T47D (cell line): ENCODE results near the gene RASGEF1C.

ENCODE experiments used
- DNase-seq, 2 experiments: peaks; one replicate each; pipeline versions ENCODE4 v3.0.0 to v3.0.0-alpha.2; 2011 to 2012; ENCODE audit warnings: low read depth in 1 of 2, low spot score in 1 of 2
- JUND ChIP-seq: IDR thresholded peaks from 2 replicates; pipeline ENCODE4 v1.6.1; 2012; ENCODE audit warnings: low read depth
- in situ Hi-C: cut with HindIII; loops from 2 replicates; pipeline ENCODE4 v1.10.0; 2016; ENCODE audit warnings: low sequenced_read_pairs, low pct_unique_long_range_greater_than_20kb

Gene RASGEF1C

DNA sequence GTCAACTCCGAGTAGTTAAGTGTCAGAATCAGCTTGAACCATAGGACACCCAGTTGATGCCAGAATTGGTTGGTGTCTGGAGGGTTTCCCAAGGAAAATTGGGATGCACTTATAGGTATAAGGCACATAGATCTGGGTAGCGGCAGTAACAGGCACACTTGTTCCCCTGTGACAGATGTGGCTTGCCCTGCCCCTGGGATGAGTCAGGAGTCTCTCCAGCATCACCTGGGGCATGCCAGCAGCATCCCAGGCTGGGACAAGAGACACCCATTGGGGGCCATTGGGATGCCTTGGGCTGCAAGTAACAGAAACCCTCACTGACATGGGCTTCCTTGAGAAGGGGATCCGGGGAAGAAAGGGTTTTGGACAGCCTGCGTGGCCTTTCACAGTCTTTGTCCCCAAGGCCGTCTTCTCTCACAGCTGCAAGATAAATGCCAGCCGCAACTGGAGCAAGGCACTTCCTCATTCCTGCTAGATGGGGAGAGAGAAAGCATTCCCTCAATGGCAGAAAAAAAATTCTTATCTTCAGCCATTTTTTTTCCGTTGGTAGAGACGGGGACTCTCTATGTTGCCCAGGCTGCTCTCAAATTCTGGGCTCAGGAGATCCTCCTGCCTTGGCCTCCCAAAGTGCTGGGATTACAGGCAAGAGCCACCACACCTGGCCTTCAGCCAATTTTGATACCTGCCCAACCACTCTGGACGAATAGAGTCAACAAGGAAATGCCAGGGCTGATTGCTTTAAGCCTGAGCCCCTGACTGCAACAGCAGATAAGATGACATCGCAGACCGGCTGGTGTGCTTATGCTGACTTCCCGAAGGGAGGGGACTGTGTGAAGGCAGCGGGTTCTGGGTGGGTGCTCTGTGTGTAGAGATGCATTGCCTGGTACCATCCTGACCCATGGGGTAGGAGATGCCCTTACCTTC is 124.1 kb downstream of the RASGEF1C start:
- TF ChIP-seq JUND = no peak
- in situ Hi-C loops = no loop called here
- peak in 1 of 2 experiments; percentile 72 for DNase-seq

DNA sequence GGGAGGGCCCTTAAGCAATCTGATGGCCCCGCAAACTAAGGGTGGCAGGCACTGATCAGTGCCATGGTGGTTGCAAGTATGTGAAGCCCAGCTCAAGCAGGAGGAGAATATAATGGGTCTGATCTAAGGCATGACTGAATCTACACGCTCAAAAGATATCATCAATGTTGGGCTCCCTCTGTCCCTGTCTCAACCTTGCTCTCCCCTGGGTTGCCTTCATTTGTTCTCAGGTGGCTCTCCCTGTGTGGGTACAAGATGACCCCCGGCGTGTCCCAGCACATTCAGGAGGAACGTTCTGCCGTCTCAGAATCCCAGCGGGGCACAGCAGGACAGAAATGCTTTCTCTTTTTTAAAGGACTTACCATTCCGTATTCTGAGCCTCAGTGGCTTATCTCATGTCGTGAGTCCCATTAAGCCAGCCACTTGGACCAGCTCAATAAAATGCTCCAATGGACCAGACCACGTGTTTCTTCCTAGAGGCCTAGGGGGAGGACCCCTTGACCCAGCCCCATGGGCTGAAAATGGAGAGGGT is 125.4 kb downstream of the RASGEF1C start:
- no peak for DNase-seq

DNA sequence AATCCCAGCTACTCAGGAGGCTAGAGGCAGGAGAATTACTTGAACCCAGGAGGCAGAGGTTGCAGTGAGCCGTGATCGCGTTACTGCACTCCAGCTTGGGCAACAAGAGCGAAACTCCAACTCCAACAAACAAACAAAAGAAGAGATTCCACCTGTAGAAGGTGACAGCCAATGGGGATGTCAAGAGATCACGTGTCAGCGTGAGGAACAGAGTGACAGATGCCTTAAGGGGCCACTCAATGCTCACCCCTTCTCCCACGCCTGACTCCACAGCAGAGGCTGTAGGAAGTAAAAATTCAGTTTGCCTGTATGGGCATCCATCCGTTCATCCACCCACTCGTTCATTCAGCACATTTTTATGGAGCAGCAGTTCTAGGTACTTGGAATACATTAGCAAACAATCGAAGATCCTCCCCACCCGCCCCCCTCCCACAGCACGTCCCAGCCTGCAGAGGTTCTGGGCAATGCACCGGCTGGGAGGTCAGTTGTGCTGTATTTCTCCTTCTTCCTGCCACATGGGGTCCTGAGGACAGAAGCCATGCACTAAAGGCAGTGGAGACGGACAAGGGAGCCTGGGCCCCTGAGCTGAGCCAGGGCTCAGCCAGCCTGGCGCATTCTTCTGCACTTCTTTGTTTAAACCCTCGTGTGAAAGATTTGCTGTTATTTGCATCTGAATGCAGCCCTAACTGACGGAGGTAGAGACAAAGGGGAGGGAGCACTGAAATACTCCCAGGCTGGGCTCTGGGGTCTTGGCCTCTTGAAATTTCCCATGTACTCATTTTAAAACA is 126.2 kb downstream of the RASGEF1C start:
- no peak for TF ChIP-seq JUND
- peak in 1 of 2 experiments; percentile 28 for DNase-seq
- in situ Hi-C loops = no loop called here

More for the DNA sequence above, 125.4 kb downstream of the RASGEF1C start:
- in situ Hi-C loops = no loop called here
- no peak for TF ChIP-seq JUND

DNA sequence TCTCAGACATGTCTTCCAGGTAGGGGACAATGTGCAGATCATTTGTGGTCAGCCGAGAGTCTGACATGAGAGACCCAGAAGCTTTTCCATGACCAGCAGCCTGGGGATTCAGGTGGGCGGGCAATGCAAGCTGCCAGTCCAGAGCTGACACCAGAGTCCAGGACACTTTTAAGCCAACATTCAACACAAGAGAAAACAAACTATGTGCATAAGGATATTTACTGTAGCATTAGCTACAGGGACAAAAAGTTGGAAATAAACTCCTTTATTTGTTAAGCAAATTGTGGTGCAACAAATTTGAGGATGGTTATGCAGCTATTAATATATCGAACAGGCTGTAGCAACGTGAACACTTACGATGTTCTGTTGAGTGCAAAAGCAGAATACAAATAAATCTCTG is 127.5 kb downstream of the RASGEF1C start:
- TF ChIP-seq JUND = no peak
- DNase-seq = peak in 1 of 2 experiments; percentile 45
- in situ Hi-C loops = no loop called here

DNA sequence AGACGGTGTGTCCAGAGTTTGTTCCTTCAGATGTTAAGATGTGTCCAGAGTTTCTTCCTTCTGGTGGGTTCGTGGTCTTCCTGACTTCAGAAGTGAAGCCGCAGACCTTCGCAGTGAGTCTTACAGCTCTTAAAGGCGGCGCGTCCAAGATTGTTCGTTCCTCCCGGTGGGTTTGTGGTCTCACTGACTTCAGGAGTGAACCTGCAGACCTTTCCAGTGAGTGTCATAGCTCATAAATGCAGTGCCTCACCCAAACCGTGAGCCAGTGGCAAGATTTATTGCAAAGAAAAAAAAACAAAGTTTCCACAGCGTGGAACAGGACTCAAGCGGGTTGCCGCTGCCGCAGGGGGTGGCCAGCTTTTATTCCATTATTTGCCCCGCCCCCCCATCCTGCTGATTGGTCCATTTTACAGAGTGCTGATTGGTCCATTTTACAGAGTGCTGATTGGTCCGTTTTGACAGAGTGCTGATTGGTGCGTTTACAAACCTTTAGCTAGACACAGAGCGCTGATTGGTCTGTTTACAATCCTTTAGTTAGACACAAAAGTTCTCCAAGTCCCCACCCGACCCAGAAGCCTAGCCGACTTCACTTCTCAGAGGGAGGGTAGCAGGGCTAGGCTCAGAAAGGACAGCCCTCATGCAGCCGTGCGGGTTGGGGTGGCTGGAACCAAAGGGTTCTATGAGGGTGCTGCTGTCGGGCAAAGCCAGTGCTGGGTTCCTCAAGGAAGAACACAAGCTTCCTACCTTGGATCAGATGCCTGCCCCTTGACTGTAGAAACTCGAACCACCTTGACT is 128.3 kb downstream of the RASGEF1C start:
- in situ Hi-C loops = no loop called here
- TF ChIP-seq JUND = no peak
- DNase-seq = no peak

DNA sequence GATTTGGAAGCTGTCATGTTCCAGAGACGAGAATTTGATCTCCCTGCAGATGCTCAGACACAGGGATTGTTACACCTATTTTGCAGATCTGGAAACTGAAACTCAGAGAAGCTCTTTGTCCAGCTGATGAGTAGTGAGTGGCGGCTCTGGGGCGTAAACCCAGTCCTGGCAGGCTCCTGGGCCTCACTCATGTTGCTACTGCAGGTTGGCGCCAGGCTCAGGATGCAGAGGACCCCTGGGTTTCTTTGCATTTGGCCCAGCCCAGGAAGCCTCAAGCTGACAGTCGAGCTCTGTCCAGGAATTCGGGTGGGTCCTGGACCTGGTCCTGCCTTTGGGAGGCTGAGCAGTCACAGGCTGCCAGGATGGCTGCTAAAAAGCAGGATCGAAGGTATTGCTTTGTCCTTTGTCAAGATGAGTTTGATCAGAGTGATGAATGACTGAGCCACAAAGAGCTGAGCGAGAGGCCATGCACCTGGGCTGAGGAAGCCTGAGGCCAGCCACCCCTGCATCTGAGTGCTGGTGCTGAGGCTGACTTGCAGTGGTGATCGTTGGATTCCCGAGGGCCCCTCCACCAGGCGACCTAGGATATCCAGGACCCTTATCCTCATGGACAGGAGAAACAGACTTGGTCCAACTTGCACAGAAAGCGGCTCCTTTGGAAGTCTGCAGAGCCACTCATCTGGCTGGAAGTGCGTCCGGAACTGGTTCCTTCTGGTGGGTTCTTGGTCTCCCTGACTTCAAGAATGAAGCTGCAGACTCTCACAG is 129.1 kb downstream of the RASGEF1C start:
- DNase-seq = no peak
- TF ChIP-seq JUND = no peak
- in situ Hi-C loops = no loop called here

DNA sequence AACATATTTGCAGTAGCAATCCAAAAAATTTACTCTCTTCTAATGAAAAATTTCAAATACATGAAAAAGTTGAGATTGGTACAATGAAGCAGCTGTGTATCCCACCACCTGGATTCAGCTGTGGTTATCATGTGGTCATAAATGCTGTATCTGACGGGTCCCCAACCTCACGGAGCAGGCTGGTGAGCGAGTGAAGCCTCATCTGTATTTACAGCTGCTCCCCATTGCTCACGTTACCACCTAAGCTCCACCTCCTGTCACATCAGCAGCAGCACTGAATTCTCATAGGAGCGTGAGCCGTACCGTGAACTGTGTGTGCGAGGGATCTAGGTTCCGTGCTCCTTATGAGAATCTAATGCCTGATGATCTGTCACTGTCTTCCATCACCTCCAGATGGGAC is 130.7 kb downstream of the RASGEF1C start:
- in situ Hi-C loops = no loop called here
- TF ChIP-seq JUND = no peak
- DNase-seq = no peak

DNA sequence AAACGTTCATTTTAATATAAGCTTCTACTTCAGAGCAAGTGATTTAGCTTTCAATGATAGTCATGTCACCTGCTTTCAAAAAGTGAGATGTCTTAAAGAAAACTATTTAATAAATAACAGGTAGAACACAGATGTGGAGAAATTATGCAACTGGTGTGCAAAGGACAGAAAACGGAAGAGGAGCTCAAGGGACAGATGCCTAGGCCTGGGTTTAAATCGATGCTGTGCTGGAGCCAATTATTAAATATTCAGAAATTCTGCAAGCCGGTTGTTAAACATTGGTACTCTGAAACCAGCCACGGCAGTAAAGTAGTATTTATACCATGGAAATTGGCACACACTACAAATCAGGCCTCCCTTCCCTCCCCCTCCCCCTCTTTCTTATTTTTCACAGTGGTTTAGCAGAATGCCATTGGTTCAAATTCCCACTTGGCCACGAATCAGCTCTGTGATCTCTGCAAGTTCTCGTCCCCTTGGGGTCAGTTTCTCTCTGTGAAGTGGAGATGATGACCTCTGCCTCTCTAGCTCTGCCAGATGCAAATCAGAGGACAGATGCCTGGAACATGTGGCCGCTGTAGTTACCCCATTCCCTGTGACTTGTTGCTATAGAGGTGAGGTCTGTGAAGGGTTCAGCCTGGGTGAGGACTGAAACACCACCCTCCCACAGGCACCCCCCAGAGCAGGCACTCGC is 131.3 kb downstream of the RASGEF1C start:
- in situ Hi-C loops = no loop called here
- no peak for TF ChIP-seq JUND
- no peak for DNase-seq

DNA sequence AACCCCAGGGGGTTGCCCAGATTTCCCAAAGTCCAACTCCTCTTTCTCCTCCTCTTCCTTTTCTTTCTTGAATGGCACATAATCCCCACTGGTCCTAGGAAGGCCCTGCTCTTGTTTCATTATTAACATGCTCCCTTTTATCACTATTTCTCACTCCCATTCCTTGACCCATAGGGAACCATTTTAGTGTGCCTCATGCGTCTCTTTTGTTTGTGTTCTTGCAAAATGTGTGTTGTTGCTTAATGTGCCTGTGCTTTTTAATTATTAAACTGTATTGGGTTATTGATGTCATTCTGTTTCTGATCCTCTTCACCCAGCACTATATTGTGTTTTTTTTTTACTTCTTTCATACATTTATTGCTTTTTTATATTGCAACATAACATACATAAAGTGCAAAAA is 133.3 kb downstream of the RASGEF1C start:
- no peak for DNase-seq
- in situ Hi-C loops = no loop called here
- TF ChIP-seq JUND = no peak

DNA sequence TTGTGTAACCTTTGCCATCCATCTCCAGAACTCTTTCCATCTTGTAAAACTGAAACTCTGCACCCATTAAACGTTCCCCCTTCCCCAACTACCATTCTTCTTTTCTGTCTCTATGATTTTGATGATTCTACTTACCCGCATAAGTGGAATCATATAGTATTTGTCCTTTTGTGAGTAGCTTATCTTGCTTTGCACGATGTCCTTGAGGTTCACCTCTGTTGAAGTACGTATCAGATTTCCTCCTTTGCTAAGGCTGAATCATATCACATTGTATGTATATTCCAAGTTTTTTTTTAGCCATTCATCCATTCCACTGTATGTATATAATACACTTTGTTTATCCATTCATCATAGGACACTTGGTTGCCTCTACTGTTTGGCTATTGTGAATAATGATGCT is 134.5 kb downstream of the RASGEF1C start:
- in situ Hi-C loops = no loop called here
- no peak for DNase-seq
- TF ChIP-seq JUND = no peak

DNA sequence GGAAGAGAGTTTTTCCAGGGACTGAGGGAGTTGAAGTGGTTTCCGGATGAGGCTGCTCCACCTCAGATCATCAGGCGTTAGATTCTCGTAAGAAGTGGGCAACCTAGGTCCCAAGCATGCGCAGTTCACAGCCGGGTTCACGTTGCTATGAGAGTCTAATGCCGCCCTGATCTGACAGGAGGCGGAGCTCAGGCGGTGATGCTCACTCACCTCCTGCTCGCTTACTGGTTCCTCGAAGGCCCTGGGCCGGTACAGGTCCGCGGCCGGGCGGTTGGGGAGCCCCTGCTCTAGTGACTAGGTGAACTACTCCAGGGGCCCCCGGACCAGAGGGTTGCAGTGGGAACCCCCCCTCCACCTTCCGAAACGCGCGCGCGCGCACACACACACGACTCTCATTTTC is 136.5 kb downstream of the RASGEF1C start:
- no peak for TF ChIP-seq JUND
- no peak for DNase-seq
- in situ Hi-C loops = no loop called here
